ENCODE data around the gene GNAI3.

GRCh38 chr1:109534307-109534858 lies 14.0 kb upstream of the GNAI3 start:
- TF ChIP-seq, protein P1, sequence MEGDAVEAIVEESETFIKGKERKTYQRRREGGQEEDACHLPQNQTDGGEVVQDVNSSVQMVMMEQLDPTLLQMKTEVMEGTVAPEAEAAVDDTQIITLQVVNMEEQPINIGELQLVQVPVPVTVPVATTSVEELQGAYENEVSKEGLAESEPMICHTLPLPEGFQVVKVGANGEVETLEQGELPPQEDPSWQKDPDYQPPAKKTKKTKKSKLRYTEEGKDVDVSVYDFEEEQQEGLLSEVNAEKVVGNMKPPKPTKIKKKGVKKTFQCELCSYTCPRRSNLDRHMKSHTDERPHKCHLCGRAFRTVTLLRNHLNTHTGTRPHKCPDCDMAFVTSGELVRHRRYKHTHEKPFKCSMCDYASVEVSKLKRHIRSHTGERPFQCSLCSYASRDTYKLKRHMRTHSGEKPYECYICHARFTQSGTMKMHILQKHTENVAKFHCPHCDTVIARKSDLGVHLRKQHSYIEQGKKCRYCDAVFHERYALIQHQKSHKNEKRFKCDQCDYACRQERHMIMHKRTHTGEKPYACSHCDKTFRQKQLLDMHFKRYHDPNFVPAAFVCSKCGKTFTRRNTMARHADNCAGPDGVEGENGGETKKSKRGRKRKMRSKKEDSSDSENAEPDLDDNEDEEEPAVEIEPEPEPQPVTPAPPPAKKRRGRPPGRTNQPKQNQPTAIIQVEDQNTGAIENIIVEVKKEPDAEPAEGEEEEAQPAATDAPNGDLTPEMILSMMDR (tag by site-specific recombination; IDR thresholded peaks at IDR 0.05) = no peak
- TF ChIP-seq ZNF707 (tag by site-specific recombination; IDR thresholded peaks at IDR 0.05) (no peak), ZNF266 (tag by site-specific recombination; IDR thresholded peaks at IDR 0.05; ENCODE audit: low read depth) (no peak)
